Immature natural killer cell (primary cell): ENCODE results near the gene PRKCB. TPM values are rescaled to one million over a fixed set of nuclear protein-coding genes. Genes with fewer than 3 reads are reported as not detected.

Experiments
- DNase-seq, 3 donors: peaks; one replicate each; pipeline ENCODE4 v3.0.0; 2022; ENCODE audit warnings: mixed read lengths in 1 of 3
- H3K27ac Mint-ChIP-seq, 6 donors: one replicate each; pipeline ENCODE4 v1.8.0; 2020; ENCODE audit warnings: mixed read lengths in 6 of 6, mild to moderate bottlenecking in 5 of 6, inconsistent platforms in 4 of 6, moderate library complexity in 3 of 6
- H3K27me3 Mint-ChIP-seq, 3 donors: one replicate each; pipeline ENCODE4 v1.8.0; 2020 to 2021; ENCODE audit warnings: low read depth in 3 of 3, mild to moderate bottlenecking in 3 of 3, mixed read lengths in 3 of 3, moderate library complexity in 3 of 3, inconsistent platforms in 1 of 3
- H3K36me3 Mint-ChIP-seq, 3 donors: one replicate each; pipeline ENCODE4 v1.8.0; 2020; ENCODE audit warnings: mixed read lengths in 3 of 3, inconsistent platforms in 2 of 3, mild to moderate bottlenecking in 2 of 3
- H3K4me1 Mint-ChIP-seq, 2 donors: one replicate each; pipeline ENCODE4 v1.8.0; 2020; ENCODE audit warnings: inconsistent platforms in 2 of 2, mild to moderate bottlenecking in 2 of 2, mixed read lengths in 2 of 2, moderate library complexity in 1 of 2
- H3K4me3 Mint-ChIP-seq, 5 donors: one replicate each; pipeline ENCODE4 v1.8.0; 2020; ENCODE audit warnings: mild to moderate bottlenecking in 5 of 5, mixed read lengths in 5 of 5, inconsistent platforms in 3 of 5, moderate library complexity in 3 of 5
- H3K9me3 Mint-ChIP-seq, 6 donors: one replicate each; pipeline ENCODE4 v1.8.0; 2020; ENCODE audit warnings: mild to moderate bottlenecking in 6 of 6, mixed read lengths in 6 of 6, inconsistent platforms in 4 of 6, moderate library complexity in 3 of 6
- polyA plus RNA-seq, 3 donors: library from polyadenylated mRNA; unstranded; fragments of 300-500 nt; fragmentation: Illumina TruSeq; gene quantifications; one replicate each; pipeline ENCODE4 v1.2.3, GENCODE V29; 2021

The PRKCB gene
- 100 to 1,000 TPM in 2 of 3 donors, 10 to 100 TPM in 1; 78.7 to 110 (median 104) TPM for polyA plus RNA-seq

DNA sequence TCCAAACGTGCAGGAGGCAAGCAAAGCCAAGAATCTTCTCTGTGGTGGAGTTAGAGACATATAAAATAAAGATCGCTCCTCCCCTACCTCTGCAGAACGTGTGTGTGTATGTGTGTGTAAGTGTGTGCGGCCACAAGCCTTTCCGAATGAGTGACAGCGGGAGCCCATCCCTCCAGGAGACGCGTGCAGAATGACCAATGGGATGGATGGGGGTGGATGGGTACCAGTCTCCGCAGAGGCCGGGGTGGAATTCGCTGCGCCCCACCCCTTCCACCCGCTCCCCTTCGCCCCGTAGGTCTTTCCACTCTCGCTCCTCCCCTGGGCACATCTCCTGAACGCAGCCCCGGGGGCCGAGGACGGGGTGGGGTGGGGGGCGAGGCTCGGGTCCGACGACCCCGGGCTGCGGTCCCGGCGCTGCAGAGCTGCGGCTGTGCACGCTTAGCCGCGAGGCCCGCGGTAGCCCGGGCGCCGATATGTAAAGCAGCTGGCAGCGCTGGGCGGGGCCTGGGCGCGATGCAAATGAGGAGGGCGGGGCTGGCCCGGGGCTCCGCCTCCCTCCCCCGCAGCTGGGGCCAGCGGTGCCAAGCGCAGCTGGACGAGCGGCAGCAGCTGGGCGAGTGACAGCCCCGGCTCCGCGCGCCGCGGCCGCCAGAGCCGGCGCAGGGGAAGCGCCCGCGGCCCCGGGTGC, at the start of gene PRKCB:
Gene PRKCB, plus strand, starts transcription at position 594 of the 688 bp plus-strand sequence.
- peaks cover 4 to 12% (median 4%) of the 10 kb centered on the region in 3 donors for H3K36me3 Mint-ChIP-seq
- H3K27ac Mint-ChIP-seq = peak within 1 kb of the TSS; percentile 77 to 93 (median 82)
- H3K27me3 Mint-ChIP-seq = peaks cover 2 to 7% (median 7%) of the 10 kb centered on the region in 3 donors
- H3K4me1 Mint-ChIP-seq = peaks cover 46 to 48% of the 10 kb centered on the region in 2 donors
- peaks cover 0 to 8% (median 4%) of the 10 kb centered on the region in 6 donors for H3K9me3 Mint-ChIP-seq
- H3K4me3 Mint-ChIP-seq = peak within 1 kb of the TSS; percentile 94 to 99 (median 98)
- peak; percentile 90 to 92 (median 91) for DNase-seq

DNA sequence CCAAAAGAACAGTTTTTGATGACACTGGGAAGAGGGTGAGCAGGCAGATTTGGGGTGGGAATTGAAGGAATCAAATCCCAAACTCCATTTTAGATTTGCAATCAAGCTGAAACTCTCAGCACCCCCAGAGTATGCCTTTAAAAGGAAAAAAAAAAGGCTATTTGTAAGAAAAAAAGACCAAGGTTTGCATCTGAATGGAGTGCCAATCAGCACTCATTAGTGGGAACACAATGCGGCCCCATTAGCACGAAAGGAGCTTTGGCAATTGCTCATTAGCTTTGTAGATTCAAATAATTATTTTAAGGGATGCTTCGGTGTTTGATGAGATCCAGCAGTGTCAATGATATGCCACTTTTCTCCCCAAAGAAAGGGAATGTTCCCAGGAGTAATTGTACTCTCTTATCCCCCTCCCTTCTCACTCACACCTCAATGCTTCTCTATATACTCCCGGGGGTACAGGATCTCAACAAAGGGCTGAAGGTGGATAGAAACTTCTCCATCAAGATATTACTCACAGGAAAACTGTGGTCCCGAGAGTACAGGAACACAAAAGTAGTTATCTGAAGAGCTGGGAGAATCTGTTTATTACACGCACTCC, 48.7 kb upstream of the PRKCB start:
- Mint-ChIP-seq H3K36me3 (no peaks in the 10 kb centered on the region), H3K4me3 (no peak overlapping the region), H3K27me3 (peaks cover 1 to 7% (median 4%) of the 10 kb centered on the region in 3 donors), H3K27ac (no peak overlapping the region), H3K4me1 (peaks cover 5 to 8% of the 10 kb centered on the region in 2 donors), H3K9me3 (no peaks in the 10 kb centered on the region)
- no peak for DNase-seq

DNA sequence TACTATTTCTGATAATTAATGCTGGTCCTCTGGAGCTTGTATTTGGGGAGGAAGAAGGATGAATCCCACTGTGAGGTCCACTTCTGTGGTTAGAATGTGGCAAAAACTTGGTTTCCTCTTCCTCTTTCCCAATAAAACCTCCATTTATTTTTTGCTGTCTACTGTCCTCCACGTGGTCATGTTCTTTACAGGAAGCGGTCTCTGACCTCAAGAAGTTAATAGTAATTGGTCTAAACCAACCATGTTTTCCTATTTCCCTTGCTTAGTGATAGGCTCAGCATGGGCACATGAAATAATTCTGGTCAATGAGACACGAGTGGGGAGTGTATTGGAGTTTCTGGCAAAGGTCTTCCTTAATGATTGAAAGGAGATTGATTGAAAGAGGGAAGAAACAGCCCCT, 47.1 kb upstream of the PRKCB start:
- Mint-ChIP-seq H3K27ac (peak overlapping the region in 1 of 6 donors; percentile 17), H3K36me3 (no peaks in the 10 kb centered on the region), H3K9me3 (no peaks in the 10 kb centered on the region), H3K4me3 (no peak overlapping the region), H3K4me1 (peaks cover 5 to 8% of the 10 kb centered on the region in 2 donors), H3K27me3 (peaks cover 0 to 10% (median 1%) of the 10 kb centered on the region in 3 donors)
- no peak for DNase-seq

DNA sequence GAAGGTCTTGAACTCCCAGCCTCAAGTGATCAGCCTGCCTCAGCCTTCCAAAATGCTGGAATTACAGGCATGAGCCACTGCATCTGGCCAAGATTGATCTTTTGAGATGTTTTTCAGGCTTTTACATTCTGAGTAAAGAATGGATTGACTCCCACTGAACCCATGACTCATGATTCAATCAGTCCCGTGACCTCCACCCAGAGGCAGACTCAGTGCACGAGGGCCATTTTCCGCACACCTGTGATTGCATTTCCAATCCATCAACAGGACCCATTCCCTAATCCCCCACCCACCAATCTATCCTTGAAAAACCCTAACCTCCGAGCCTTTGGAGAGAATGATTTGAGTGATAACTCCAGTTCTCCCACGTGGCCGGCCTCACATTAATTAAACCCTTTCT, 40.4 kb upstream of the PRKCB start:
- Mint-ChIP-seq H3K4me1 (no peaks in the 10 kb centered on the region), H3K4me3 (no peak overlapping the region), H3K36me3 (no peaks in the 10 kb centered on the region), H3K27ac (no peak overlapping the region), H3K27me3 (peaks cover 0 to 9% (median under 1%) of the 10 kb centered on the region in 3 donors), H3K9me3 (no peaks in the 10 kb centered on the region)
- no peak for DNase-seq

DNA sequence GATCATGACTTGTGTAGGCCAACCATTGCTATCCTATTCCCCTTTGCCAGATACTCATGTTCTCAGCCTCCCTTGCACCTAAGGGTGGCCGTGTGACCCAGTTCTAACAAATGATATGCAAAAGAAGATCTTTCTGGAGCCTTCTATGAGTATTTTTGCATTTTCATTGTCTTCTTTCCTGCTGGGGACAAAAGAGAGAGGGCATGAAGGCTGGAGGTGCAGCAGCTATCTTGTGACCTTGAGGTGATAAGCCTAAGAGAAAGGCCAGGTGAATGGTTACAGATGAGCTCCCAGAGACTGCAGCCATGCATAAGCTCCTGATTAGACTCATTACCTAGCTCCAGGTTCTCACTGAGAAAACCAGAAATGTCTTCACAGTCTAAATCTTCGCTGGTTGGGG, 38.8 kb upstream of the PRKCB start:
- H3K27me3 Mint-ChIP-seq = peaks cover 3 to 8% (median 3%) of the 10 kb centered on the region in 3 donors
- DNase-seq = no peak
- H3K9me3 Mint-ChIP-seq = no peaks in the 10 kb centered on the region
- H3K27ac Mint-ChIP-seq = no peak overlapping the region
- H3K4me1 Mint-ChIP-seq = no peaks in the 10 kb centered on the region
- no peaks in the 10 kb centered on the region for H3K36me3 Mint-ChIP-seq
- H3K4me3 Mint-ChIP-seq = no peak overlapping the region

DNA sequence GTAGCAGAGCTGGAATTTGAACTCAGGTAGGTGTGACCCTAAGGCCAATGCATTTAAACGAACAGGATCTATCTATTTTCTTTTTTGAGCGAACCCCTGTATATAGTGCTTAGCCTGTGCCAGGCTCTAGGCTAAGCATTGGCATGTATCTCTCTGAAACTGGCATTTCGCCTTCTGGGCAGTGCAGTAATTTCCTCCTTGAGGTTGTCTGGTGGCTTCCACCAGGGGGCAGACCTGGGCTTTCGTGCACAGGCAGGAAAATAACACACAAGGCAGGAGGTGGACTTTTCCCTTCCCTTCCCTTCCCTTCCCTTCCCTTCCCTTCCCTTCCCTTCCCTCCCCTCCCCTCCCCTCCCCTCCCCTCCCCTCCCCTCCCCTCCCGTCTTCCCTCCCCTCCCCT, 34.4 kb upstream of the PRKCB start:
- Mint-ChIP-seq H3K4me1 (peaks cover 6 to 14% of the 10 kb centered on the region in 2 donors), H3K27me3 (peaks cover 0 to 6% (median 3%) of the 10 kb centered on the region in 3 donors), H3K9me3 (no peaks in the 10 kb centered on the region), H3K4me3 (no peak overlapping the region), H3K36me3 (no peaks in the 10 kb centered on the region), H3K27ac (no peak overlapping the region)
- peak; percentile 67 to 73 (median 67) for DNase-seq

DNA sequence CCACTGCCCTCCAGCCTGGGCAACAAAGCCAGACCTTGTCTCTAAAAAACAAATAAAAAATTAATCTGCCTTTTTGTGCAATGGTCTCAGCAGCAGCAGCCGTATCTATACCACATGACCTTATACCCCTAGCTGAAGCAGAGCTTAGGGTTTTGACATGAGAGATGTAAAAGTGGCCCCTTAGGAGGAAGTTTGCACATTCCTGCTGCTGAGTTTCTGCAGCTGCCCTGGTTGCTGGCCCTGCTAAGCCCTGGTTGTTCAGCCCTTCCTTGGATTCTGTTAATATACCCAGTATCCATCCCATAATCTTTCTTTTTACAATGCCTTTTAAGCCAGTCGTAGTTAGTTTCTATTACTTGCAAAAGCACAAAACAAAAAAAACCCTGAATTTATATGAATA, 33.0 kb upstream of the PRKCB start:
- no peaks in the 10 kb centered on the region for H3K9me3 Mint-ChIP-seq
- peaks cover 0 to 10% (median 5%) of the 10 kb centered on the region in 3 donors for H3K27me3 Mint-ChIP-seq
- H3K4me1 Mint-ChIP-seq = peaks cover 6 to 14% of the 10 kb centered on the region in 2 donors
- H3K27ac Mint-ChIP-seq = no peak overlapping the region
- no peak for DNase-seq
- H3K4me3 Mint-ChIP-seq = no peak overlapping the region
- H3K36me3 Mint-ChIP-seq = no peaks in the 10 kb centered on the region

DNA sequence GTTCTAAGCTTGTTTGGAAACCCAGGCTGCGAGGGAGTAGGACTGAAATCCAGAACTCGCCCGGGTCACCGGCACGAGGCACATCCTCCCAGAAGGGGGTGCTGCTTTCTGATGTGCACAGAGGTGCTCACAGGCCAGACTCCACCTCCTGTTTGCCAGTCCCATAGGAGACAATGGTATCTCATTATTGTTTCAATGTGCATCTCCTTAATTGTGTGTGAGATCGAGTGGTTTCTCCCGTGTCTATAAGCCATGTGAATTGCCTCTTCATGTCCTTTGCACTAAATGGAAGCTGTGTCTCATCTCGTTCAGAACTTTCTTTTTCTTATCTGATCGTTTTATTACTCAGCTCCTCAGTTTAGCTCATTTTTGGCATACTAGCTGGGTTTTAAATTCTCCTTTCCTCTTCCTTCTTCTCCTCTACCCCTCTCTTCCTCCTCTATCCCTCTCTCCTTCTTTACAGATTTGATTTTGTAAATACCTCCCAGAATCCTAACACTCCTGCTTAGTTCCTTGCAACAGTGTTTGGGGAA, 32.1 kb upstream of the PRKCB start:
- Mint-ChIP-seq H3K9me3 (no peaks in the 10 kb centered on the region), H3K27me3 (peaks cover 0 to 11% (median 5%) of the 10 kb centered on the region in 3 donors), H3K4me3 (peak overlapping the region in 3 of 5 donors; percentile 4 to 18 (median 8)), H3K36me3 (no peaks in the 10 kb centered on the region), H3K4me1 (peaks cover 6 to 14% of the 10 kb centered on the region in 2 donors), H3K27ac (peak overlapping the region in 1 of 6 donors; percentile 42)
- DNase-seq = peak; percentile 54 to 70 (median 61)

DNA sequence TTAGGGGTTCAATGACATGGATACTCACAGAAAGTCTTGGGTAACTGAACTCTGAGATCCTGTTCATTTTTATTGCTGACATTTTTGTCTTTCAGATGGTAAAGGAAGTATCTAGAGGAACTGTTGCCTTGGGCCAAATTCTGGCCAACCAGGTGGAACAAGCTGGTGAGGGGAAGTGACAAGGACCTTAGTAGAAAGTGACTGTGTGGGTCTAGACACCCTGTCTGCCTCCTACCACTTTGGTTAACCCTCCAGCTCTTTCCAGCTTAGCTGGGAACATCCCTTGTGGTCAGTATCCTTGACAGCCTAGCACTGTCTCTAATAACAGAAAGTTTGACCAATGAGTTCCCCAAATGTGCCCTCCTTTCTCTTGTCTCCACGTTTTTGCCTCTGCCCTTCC, 28.8 kb upstream of the PRKCB start:
- Mint-ChIP-seq H3K9me3 (no peaks in the 10 kb centered on the region), H3K36me3 (no peaks in the 10 kb centered on the region), H3K27ac (peak overlapping the region in 2 of 6 donors; percentile 40 to 53)

DNA sequence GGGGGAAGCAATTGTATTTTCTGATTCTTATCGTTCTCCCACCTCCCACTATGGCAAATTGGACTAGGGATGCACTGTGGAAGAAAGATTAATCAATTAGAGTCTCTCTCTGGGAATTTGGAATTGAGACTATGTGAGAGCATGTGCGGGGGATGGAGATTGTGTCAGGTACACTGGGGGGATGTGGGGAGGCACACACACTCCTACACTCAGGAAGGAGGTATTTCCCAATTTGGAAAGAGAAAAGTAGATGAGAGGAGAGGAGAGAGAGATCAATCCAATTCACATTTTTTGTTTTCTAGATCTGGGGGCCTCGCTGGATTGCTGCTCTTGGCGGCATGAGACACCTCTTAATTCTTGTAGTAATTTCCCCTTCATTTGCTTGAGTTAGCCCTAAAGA, 14.3 kb upstream of the PRKCB start:
- DNase-seq = no peak
- Mint-ChIP-seq H3K9me3 (no peaks in the 10 kb centered on the region), H3K27me3 (peaks cover 1 to 4% (median 2%) of the 10 kb centered on the region in 3 donors), H3K4me1 (peaks cover 50 to 57% of the 10 kb centered on the region in 2 donors), H3K27ac (peak overlapping the region in 5 of 6 donors; percentile 17 to 76 (median 48)), H3K4me3 (peak overlapping the region in 3 of 5 donors; percentile 23 to 33 (median 27)), H3K36me3 (no peaks in the 10 kb centered on the region)

More for the DNA sequence above, 28.8 kb upstream of the PRKCB start:
- DNase-seq = no peak
- peaks cover 1 to 8% (median 2%) of the 10 kb centered on the region in 3 donors for H3K27me3 Mint-ChIP-seq
- peaks cover 6 to 14% of the 10 kb centered on the region in 2 donors for H3K4me1 Mint-ChIP-seq
- H3K4me3 Mint-ChIP-seq = no peak overlapping the region

DNA sequence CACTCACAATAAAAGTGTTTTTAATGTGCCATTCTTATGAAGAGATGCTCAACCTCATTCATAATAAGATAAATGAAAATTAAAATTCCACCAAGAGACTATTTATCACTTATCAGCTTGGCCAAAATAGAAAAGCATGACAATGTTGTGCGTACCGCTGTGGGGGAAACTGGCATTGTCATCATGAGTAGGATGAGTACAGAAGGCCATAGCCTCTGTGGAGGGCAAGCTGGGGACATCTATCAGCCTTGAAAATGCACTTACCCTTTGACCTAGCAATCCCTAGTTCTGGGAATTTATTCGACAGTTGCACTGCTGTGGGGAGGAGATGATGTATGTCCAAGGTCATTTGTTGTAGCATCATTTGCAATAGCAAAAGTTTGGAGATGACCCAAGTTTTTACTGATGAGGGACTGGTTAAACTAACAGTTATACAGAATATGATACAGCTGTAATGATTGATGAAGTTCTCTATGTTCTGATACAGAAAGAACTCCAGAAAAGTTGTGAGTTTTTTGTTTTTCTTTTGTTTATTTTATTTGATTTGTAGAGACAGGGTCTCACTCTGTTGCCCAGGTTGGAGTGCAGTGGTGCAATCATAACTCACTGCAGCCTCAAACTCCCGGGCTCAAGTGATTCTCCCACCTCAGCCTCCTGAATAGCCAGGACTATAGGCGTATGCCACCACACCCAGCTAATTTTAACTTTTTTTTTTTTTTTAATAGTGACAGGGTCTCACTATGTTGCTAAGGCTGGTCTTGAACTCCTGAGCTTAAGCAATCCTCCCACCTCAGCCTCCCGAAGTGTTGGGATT, 13.7 kb upstream of the PRKCB start:
- no peaks in the 10 kb centered on the region for H3K9me3 Mint-ChIP-seq
- DNase-seq = no peak
- H3K36me3 Mint-ChIP-seq = no peaks in the 10 kb centered on the region
- peaks cover 56 to 63% of the 10 kb centered on the region in 2 donors for H3K4me1 Mint-ChIP-seq
- H3K27me3 Mint-ChIP-seq = peaks cover 0 to 4% (median 2%) of the 10 kb centered on the region in 3 donors
- peak overlapping the region in 5 of 6 donors; percentile 17 to 76 (median 27) for H3K27ac Mint-ChIP-seq
- H3K4me3 Mint-ChIP-seq = peak overlapping the region in 1 of 5 donors; percentile 18

DNA sequence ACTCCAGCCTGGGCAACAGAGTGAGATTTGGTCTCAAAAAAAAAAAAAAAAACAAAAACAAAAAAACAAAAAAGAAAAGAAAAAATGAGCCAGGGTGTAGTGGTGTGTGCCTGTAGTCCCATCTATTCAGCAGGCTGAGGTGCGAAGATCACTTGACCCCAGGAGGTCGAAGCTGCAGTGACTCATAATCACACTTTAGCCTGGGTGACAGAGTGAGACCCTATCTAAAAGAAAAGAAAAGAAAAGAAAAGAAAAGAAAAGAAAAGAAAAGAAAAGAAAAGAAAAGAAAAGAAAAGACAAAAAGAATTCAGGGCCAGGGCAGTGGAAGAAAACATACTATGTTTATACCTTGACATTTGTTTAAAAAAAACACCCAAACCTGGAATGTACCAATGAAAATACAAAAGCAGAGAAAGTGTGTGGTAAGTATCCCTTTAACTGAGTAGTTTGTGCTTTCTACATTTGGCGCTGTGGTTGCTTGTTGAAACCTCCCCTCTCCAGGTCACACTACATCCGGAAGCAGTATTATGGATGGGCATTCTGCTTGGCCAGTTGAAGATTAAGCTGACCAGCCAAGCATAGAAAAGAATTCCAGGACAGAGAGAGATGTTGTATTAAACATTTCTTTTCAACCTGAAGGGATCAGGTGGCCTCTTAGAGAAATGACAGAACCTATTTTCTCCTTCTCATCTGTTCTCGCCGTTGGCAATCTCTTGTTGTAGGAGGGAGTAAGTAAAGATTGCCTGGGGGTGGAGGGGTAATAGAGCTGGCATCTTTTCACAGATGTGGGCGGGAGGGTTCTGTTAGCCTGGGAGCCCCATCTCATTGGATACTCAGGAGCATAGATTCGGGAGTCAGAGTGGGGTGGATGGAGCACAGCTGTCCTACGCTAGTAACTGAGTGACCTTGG, 12.1 kb upstream of the PRKCB start:
- H3K27ac Mint-ChIP-seq = peak overlapping the region; percentile 51 to 92 (median 74)
- DNase-seq = peak; percentile 31 to 57 (median 54)
- H3K4me1 Mint-ChIP-seq = peaks cover 61 to 75% of the 10 kb centered on the region in 2 donors
- H3K4me3 Mint-ChIP-seq = peak overlapping the region; percentile 52 to 76 (median 69)
- peaks cover 0 to 6% (median 2%) of the 10 kb centered on the region in 3 donors for H3K27me3 Mint-ChIP-seq
- peaks cover 0 to 3% (median 0%) of the 10 kb centered on the region in 3 donors for H3K36me3 Mint-ChIP-seq
- H3K9me3 Mint-ChIP-seq = peaks cover 0 to 3% (median 0%) of the 10 kb centered on the region in 6 donors
